ENCODE data around the gene RBM48. TPM values are rescaled to one million over a fixed set of nuclear protein-coding genes. Genes with fewer than 3 reads are reported as not detected.
"Not testable (repeated sequence)": the region's sequence is repeated elsewhere in the genome, so short reads cannot be mapped to it uniquely, and the experiment has no call there.

Gene RBM48
- total RNA-seq (10 to 100 TPM in 7 of 9 donors, 1 to 10 TPM in 2; 6.5 to 13.7 (median 10.8) TPM), polyA plus RNA-seq (10 to 100 TPM in 1 of 2 donors, 1 to 10 TPM in 1; 6.7 to 10.4 TPM)
- long read RNA-seq, donor 1, transcript RBM48-201 (5 exons, 1,742 nt), result major isoform, 13 of 15 reads
- long read RNA-seq, donor 1, partial matches to known transcripts, result 0 of 15 reads
- long read RNA-seq, donor 1, other reads (novel, unspliced or antisense), result 2 of 15 reads
- long read RNA-seq, donor 2, full-length matches to known transcripts, result 66 of 74 reads
- long read RNA-seq, donor 2, partial matches to known transcripts, result 2 of 74 reads
- long read RNA-seq, donor 2, other reads (novel, unspliced or antisense), result 6 of 74 reads
- long read RNA-seq, donor 3, full-length matches to known transcripts, result 17 of 20 reads
- long read RNA-seq, donor 3, partial matches to known transcripts, result 0 of 20 reads
- long read RNA-seq, donor 3, other reads (novel, unspliced or antisense), result 3 of 20 reads

GRCh38 chr7:92528188-92528957 lies at the start of gene RBM48, which contains the start of gene PEX1:
Gene RBM48, plus strand, starts transcription at chr7:92528795. Its CDS starts 19 bp downstream, at chr7:92528814.
Gene PEX1, minus strand, starts transcription at chr7:92528520. Its CDS starts 85 bp downstream, at chr7:92528435.
- Histone ChIP-seq H3K9me3 (no peaks in the 10 kb centered on the region), H3K27me3 (no peaks in the 10 kb centered on the region), H3K36me3 (peaks cover 0 to 38% (median 32%) of the 10 kb centered on the region in 9 donors), H3K4me1 (peaks cover 0 to 41% (median 19%) of the 10 kb centered on the region in 12 donors), H3K4me3 (peak within 1 kb of the TSS; percentile 65 to 92 (median 84)), H3K27ac (peak within 1 kb of the TSS; percentile 45 to 92 (median 84))
- DNase-seq (peak; percentile 96 to 97 (median 96)), ATAC-seq (peak; percentile 98 to 99 (median 99))
- TF ChIP-seq CTCF (IDR thresholded peaks at IDR 0.05) (peak in 10 of 12 donors; percentile 28 to 76 (median 56)), POLR2A (IDR thresholded peaks at IDR 0.05) (peak in 1 of 2 donors; percentile 56)
- intact Hi-C loops (cut with DNase I), result loop anchor here in 4 of 10 donors (2.0 to 10.0 kb wide), 4 partner anchors 59 to 526 kb away; partner anchors contain the start of gene FAM133B (in 1 of the 4)
- WGBS, 4 donors, result 0% methylated on average over 41 to 79 of the region's 79 CpGs

GRCh38 chr7:92479146-92479545 lies 49.4 kb upstream of the RBM48 start:
- H3K9me3 ChIP-seq; DNase-seq; H3K27ac ChIP-seq; H3K4me1 ChIP-seq; ATAC-seq; H3K27me3 ChIP-seq; H3K4me3 ChIP-seq; intact Hi-C loops (cut with DNase I): not testable (repeated sequence)
- H3K36me3 ChIP-seq, result peaks cover 0 to 27% (median 15%) of the 10 kb centered on the region in 9 donors
- WGBS, 4 donors, result 92 to 95% (median 94%) methylated on average over 4 of the region's 4 CpGs

- H3K27me3 ChIP-seq; intact Hi-C loops (cut with DNase I); H3K27ac ChIP-seq; H3K4me1 ChIP-seq; ATAC-seq; H3K9me3 ChIP-seq; H3K4me3 ChIP-seq; DNase-seq: not testable (repeated sequence)
- H3K36me3 ChIP-seq, result peaks cover 2 to 47% (median 33%) of the 10 kb centered on the region in 9 donors
- 69 to 70% (median 69%) methylated on average over 6 of the region's 6 CpGs for WGBS, 4 donors
Measured at GRCh38 chr7:92483624-92484023, 45.0 kb upstream of the RBM48 start.

- 94 to 96% (median 94%) methylated on average over 6 of the region's 6 CpGs for WGBS, 4 donors
- H3K27ac ChIP-seq; DNase-seq; intact Hi-C loops (cut with DNase I); H3K27me3 ChIP-seq; H3K4me1 ChIP-seq; ATAC-seq; H3K9me3 ChIP-seq; H3K4me3 ChIP-seq: not testable (repeated sequence)
- peaks cover 2 to 52% (median 39%) of the 10 kb centered on the region in 9 donors for H3K36me3 ChIP-seq
Measured at GRCh38 chr7:92484226-92484625, 44.4 kb upstream of the RBM48 start.

GRCh38 chr7:92485267-92485892 lies 43.2 kb upstream of the RBM48 start:
- Histone ChIP-seq H3K36me3 (peaks cover 2 to 60% (median 49%) of the 10 kb centered on the region in 9 donors), H3K27me3 (no peaks in the 10 kb centered on the region), H3K9me3 (no peaks in the 10 kb centered on the region), H3K4me1 (peaks cover 0 to 8% (median 0%) of the 10 kb centered on the region in 12 donors), H3K4me3 (no peak overlapping the region), H3K27ac (peak overlapping the region in 3 of 12 donors; percentile 13 to 47 (median 20))
- DNase-seq (no peak), ATAC-seq (peak in 3 of 4 donors; percentile 36 to 59 (median 58))
- intact Hi-C loops (cut with DNase I), result no loop called here
- WGBS, 4 donors, result 81 to 91% (median 88%) methylated on average over 2 of the region's 2 CpGs
- TF ChIP-seq POLR2A (IDR thresholded peaks at IDR 0.05) (no peak), CTCF (IDR thresholded peaks at IDR 0.05) (no peak)
